Breast epithelium (tissue), 4 donors: ENCODE measurements around the gene GLYR1. TPM values are rescaled to one million over a fixed set of nuclear protein-coding genes. Genes with fewer than 3 reads are reported as not detected.

Source experiments
- DNase-seq, 2 donors: peaks; one replicate each; pipeline ENCODE4 v3.0.0-alpha.2; 2019; ENCODE audit warnings: low spot score in 2 of 2
- H3K27ac ChIP-seq, 2 donors: fragments of 200-600 bp; sonication (generic) in 1 of 2; one replicate each; pipeline ENCODE4 v1.5.1; 2016 to 2019; ENCODE audit warnings: mild to moderate bottlenecking in 1 of 2
- H3K27me3 ChIP-seq, 2 donors: fragments of 200-600 bp; sonication (generic) in 1 of 2; one replicate each; pipeline versions ENCODE4 v1.5.1 to v1.6.0; 2017 to 2019; ENCODE audit warnings: control low read depth in 1 of 2, mild to moderate bottlenecking in 1 of 2
- H3K36me3 ChIP-seq: fragments of 200-600 bp; one replicate; pipeline ENCODE4 v1.5.1; 2019
- H3K4me1 ChIP-seq, 2 donors: fragments of 200-600 bp; sonication (generic); one replicate each; pipeline ENCODE4 v1.5.1; 2016 to 2019; ENCODE audit warnings: control low read depth in 1 of 2
- H3K4me3 ChIP-seq, 3 donors: fragments of 200-600 bp; sonication (generic); 1 replicate in 2 of 3; 2 replicates in 1 of 3; pipeline ENCODE4 v1.5.1; 2016 to 2019; ENCODE audit warnings: mild to moderate bottlenecking in 3 of 3, moderate library complexity in 2 of 3
- H3K9me3 ChIP-seq, 2 donors: fragments of 200-600 bp; sonication (generic) in 1 of 2; one replicate each; pipeline ENCODE4 v1.5.1; 2016 to 2019; ENCODE audit warnings: control low read depth in 1 of 2
- CTCF ChIP-seq, 3 donors: fragments of 450-650 bp; IDR thresholded peaks; one replicate each; pipeline ENCODE4 v1.5.1; 2016 to 2017; ENCODE audit warnings: antibody characterized with exemption in 3 of 3, mild to moderate bottlenecking in 3 of 3, moderate library complexity in 3 of 3
- POLR2A ChIP-seq: fragments of 450-650 bp; IDR thresholded peaks from one replicate; pipeline ENCODE4 v1.6.1; 2016; ENCODE audit warnings: antibody characterized with exemption, mild to moderate bottlenecking, moderate library complexity
- POLR2AphosphoS5 ChIP-seq, 3 donors: sonication (generic); formaldehyde crosslinking; IDR thresholded peaks; one replicate each; pipeline ENCODE4 v1.6.1; 2017; ENCODE audit warnings: antibody characterized with exemption in 3 of 3
- intact Hi-C: fragments of 100-400 bp; cut with DNase I; formaldehyde crosslinking; loops from one replicate; pipeline ENCODE4 v1.15.1; 2023; ENCODE audit warnings: low total_unique reads
- total RNA-seq, 3 donors: library from RNA; depleted of rRNA; stranded (reverse); fragments of >200 nt; gene quantifications; one replicate each; pipeline ENCODE4 v1.1.0, GENCODE V29; 2016

Gene GLYR1
- total RNA-seq, 3 donors from 2014 or later, result 57.2 to 79.0 (median 58.1) TPM

DNA sequence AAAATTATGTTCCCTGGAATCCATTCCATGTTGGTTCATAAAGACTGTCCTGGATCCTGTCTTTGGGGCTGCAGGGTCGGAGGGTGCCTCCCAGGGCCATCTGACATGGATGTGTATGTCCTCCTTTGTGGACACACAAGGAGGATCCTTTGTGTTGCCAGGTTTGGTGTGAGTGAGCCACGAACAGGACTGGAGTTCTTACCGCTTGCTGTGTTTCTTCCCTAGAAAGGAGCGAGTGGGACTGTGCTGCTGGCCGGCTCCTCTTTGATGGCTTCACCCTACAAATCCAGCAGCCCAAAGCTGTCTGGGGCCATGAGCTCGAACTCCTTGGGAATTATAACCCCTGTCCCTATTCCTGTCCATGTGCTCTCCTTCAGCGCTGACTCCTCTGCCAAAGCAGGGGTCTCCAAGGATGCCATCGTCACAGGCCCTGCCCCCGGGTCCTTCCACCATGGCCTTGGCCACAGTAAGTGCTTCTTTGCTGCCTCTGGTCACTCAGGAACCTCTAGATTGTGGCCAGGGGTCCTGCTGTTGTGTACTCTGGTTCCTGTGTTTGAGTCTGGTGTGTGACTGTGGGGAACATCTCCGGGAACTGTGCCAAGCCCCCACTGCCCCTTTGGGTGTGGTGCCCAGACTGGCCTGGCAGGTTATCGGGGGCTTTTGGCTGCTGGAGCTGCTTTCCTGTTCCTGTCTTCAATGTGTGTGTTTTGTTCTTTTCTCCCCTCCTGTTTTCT is 29.7 kb upstream of the GLYR1 start:
- Histone ChIP-seq H3K36me3 (peaks cover 6% of the 10 kb centered on the region), H3K4me1 (peaks cover 0 to 4% of the 10 kb centered on the region in 2 donors), H3K9me3 (no peaks in the 10 kb centered on the region), H3K27ac (peak overlapping the region; percentile 13 to 46), H3K27me3 (no peaks in the 10 kb centered on the region), H3K4me3 (no peak overlapping the region)
- DNase-seq, result no peak
- no peak for TF ChIP-seq CTCF (IDR thresholded peaks at IDR 0.05)
- no peak for TF ChIP-seq POLR2A
- TF ChIP-seq POLR2AphosphoS5 (IDR thresholded peaks at IDR 0.05), result no peak
- intact Hi-C loops, result no loop called here

DNA sequence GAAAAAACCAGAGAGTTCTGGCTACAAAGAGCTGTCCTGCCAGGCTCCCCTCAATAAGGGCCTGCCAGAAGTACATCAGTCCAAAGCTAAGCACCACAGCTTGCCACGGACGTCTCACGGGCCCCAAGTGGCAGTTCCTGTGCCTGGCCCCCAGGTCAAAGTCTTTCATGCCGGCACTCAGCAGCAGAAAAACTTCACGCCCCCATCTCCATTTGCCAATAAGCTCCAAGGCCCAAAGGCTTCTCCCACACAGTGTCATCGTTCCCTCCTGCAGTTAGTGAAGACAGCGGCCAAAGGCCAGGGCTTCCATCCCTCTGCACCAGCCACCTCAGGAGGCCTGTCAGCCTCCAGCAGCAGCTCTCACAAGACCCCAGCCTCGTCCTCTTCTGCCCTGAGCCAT is 27.6 kb upstream of the GLYR1 start:
- intact Hi-C loops, result no loop called here
- TF ChIP-seq POLR2AphosphoS5 (IDR thresholded peaks at IDR 0.05), result no peak
- TF ChIP-seq POLR2A, result no peak
- no peak for TF ChIP-seq CTCF (IDR thresholded peaks at IDR 0.05)
- Histone ChIP-seq H3K9me3 (no peaks in the 10 kb centered on the region), H3K27me3 (no peaks in the 10 kb centered on the region), H3K27ac (no peak overlapping the region), H3K4me3 (no peak overlapping the region), H3K4me1 (peaks cover 4 to 6% of the 10 kb centered on the region in 2 donors), H3K36me3 (no peaks in the 10 kb centered on the region)
- no peak for DNase-seq

DNA sequence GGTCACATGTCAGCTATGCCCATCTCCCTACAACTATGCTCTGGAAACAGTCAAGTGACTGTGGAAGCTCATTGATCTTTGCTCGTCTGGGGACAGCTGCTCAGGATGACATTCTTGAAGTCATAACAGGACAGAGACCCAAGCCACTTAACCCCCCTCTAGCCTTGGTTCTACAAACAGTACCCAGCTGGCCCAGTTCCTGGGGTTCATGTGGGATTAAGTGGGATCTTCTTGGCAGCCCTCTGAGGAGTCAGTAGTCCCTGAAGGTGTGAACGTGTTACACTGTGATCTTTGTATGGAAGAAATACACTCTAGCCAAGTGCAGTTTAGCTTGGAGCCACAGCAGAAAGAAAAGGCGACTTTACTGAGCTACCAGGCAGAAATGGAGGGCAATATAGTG is 26.0 kb upstream of the GLYR1 start:
- H3K36me3 ChIP-seq, result no peaks in the 10 kb centered on the region
- intact Hi-C loops, result no loop called here

GRCh38 chr16:4871071-4871470 is 24.0 kb upstream of the GLYR1 start:
- Histone ChIP-seq H3K27me3 (no peaks in the 10 kb centered on the region), H3K27ac (no peak overlapping the region), H3K9me3 (no peaks in the 10 kb centered on the region), H3K36me3 (no peaks in the 10 kb centered on the region), H3K4me3 (no peak overlapping the region), H3K4me1 (peaks cover 0 to 10% of the 10 kb centered on the region in 2 donors)
- intact Hi-C loops, result loop anchor here (2.0 kb wide), 1 partner anchor 26 kb away; no protein-coding TSS in a partner anchor
- TF ChIP-seq POLR2AphosphoS5 (IDR thresholded peaks at IDR 0.05) (no peak), POLR2A (no peak), CTCF (IDR thresholded peaks at IDR 0.05) (no peak)
- DNase-seq, result no peak

More for the DNA sequence above, 26.0 kb upstream of the GLYR1 start:
- Histone ChIP-seq H3K27me3 (no peaks in the 10 kb centered on the region), H3K9me3 (no peaks in the 10 kb centered on the region), H3K4me1 (peaks cover 4 to 10% of the 10 kb centered on the region in 2 donors), H3K4me3 (no peak overlapping the region), H3K27ac (no peak overlapping the region)
- no peak for DNase-seq
- TF ChIP-seq POLR2A (no peak), CTCF (IDR thresholded peaks at IDR 0.05) (no peak), POLR2AphosphoS5 (IDR thresholded peaks at IDR 0.05) (no peak)

DNA sequence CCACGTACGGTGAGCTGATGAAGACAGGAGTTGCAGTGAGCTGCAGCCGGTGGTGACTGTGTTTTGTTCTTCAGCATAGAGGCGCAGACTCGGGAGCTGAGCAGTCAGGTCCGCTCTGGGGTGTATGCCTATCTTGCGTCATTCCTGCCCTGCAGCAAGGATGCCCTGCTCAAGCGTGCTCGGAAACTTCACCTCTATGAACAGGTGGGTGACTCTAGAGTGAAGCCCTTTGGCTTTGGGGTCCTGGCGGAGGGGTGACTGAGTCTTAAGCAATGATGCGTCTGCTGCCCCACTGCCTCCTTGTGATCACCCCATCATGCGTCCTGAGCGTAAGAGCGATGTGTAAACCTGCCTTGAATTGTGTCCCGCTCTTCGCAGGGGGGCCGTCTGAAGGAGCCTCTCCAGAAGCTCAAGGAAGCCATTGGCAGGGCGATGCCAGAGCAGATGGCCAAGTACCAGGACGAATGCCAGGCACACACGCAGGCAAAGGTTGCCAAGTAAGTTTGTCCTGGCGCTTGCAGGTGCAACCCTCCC is 23.1 kb upstream of the GLYR1 start:
- Histone ChIP-seq H3K27ac (no peak overlapping the region), H3K36me3 (no peaks in the 10 kb centered on the region)

More for the DNA sequence above, 23.1 kb upstream of the GLYR1 start:
- Histone ChIP-seq H3K4me1 (peaks cover 0 to 10% of the 10 kb centered on the region in 2 donors), H3K4me3 (no peak overlapping the region), H3K27me3 (no peaks in the 10 kb centered on the region), H3K9me3 (no peaks in the 10 kb centered on the region)
- TF ChIP-seq CTCF (IDR thresholded peaks at IDR 0.05) (no peak), POLR2AphosphoS5 (IDR thresholded peaks at IDR 0.05) (no peak), POLR2A (no peak)
- DNase-seq, result no peak
- intact Hi-C loops, result loop anchor here (2.0 kb wide), 1 partner anchor 27 kb away; no protein-coding TSS in a partner anchor
